Stimulated activated CD4-positive, alpha-beta T cell treated with anti-CD3 and anti-CD28 coated beads, TNF-alpha, amount 100 ng/mL, for 24 hours (primary cell): Measurements from ENCODE around the gene FUCA2.
A peak's percentile ranks its signal among the peaks of the same experiment; 100 is the strongest.
"Not testable (repeated sequence)": the region's sequence is repeated elsewhere in the genome, so short reads cannot be mapped to it uniquely, and the experiment has no call there.

Experiments
- DNase-seq, 3 experiments: peaks; one replicate each; pipeline ENCODE4 v3.0.0-alpha.2; 2020; ENCODE audit warnings: low read depth in 3 of 3

FUCA2 gene

GRCh38 chr6:143536461-143536865 is 24.9 kb upstream of the FUCA2 start:
- DNase-seq = peak in 1 of 3 experiments; percentile 56

- DNase-seq = no peak
Measured at GRCh38 chr6:143535189-143535614, 23.7 kb upstream of the FUCA2 start.

- no peak for DNase-seq
Measured at GRCh38 chr6:143531720-143532499, 20.4 kb upstream of the FUCA2 start.

- DNase-seq = no peak
Measured at GRCh38 chr6:143529095-143529494, 17.6 kb upstream of the FUCA2 start.

- no peak for DNase-seq
Measured at GRCh38 chr6:143528164-143528811, 16.8 kb upstream of the FUCA2 start.

- no peak for DNase-seq
Measured at GRCh38 chr6:143527677-143528076, 16.2 kb upstream of the FUCA2 start.

GRCh38 chr6:143525356-143525755 is 13.8 kb upstream of the FUCA2 start:
- no peak for DNase-seq

- DNase-seq = no peak
Measured at GRCh38 chr6:143522039-143522600, 10.6 kb upstream of the FUCA2 start.

- DNase-seq = no peak
Measured at GRCh38 chr6:143517447-143517773, 5.9 kb upstream of the FUCA2 start.

- no peak for DNase-seq
Measured at GRCh38 chr6:143516690-143517446, 5.3 kb upstream of the FUCA2 start.

- DNase-seq = no peak
Measured at GRCh38 chr6:143515766-143516355, 4.3 kb upstream of the FUCA2 start.

- DNase-seq = no peak
Measured at GRCh38 chr6:143515061-143515760, 3.7 kb upstream of the FUCA2 start.

- peak in 1 of 3 experiments; percentile 30 for DNase-seq
Measured at GRCh38 chr6:143513410-143513809, 1.9 kb upstream of the FUCA2 start.

- not testable (repeated sequence) for DNase-seq
Measured at GRCh38 chr6:143510326-143510725, 1.2 kb downstream of the FUCA2 start.

GRCh38 chr6:143507358-143508145 is 4.0 kb downstream of the FUCA2 start:
- no peak for DNase-seq

- DNase-seq = no peak
Measured at GRCh38 chr6:143506620-143507019, 4.9 kb downstream of the FUCA2 start.

GRCh38 chr6:143506199-143506598 is 5.3 kb downstream of the FUCA2 start:
- DNase-seq = no peak

GRCh38 chr6:143505537-143505936 is 6.0 kb downstream of the FUCA2 start:
- DNase-seq = no peak

- no peak for DNase-seq
Measured at GRCh38 chr6:143505111-143505510, 6.4 kb downstream of the FUCA2 start.

- DNase-seq = no peak
Measured at GRCh38 chr6:143504369-143504768, 7.2 kb downstream of the FUCA2 start.

GRCh38 chr6:143501851-143502250 is 9.7 kb downstream of the FUCA2 start:
- no peak for DNase-seq
